GM19397 (cell line): ENCODE results near the gene PGS1.

Experiments used
- ATAC-seq: cut with Tn5 transposase; IDR thresholded peaks from one replicate; pipeline ENCODE4 v1.9.1; 2021; ENCODE audit warnings: mild to moderate bottlenecking, moderate library complexity; ENCODE audit not compliant: unreplicated experiment

The PGS1 gene

GRCh38 chr17:78364436-78365281, 13.8 kb upstream of the PGS1 start:
- no peak for ATAC-seq

GRCh38 chr17:78365561-78366108, 12.8 kb upstream of the PGS1 start:
- ATAC-seq, result no peak

- no peak for ATAC-seq
Measured at GRCh38 chr17:78366109-78366848, 12.2 kb upstream of the PGS1 start.

- no peak for ATAC-seq
Measured at GRCh38 chr17:78367193-78367592, 11.3 kb upstream of the PGS1 start.

GRCh38 chr17:78368348-78368747, 10.1 kb upstream of the PGS1 start:
- ATAC-seq, result no peak

- ATAC-seq, result no peak
Measured at GRCh38 chr17:78368854-78369495, 9.5 kb upstream of the PGS1 start.

- ATAC-seq, result no peak
Measured at GRCh38 chr17:78369791-78370381, 8.6 kb upstream of the PGS1 start.

- ATAC-seq, result no peak
Measured at GRCh38 chr17:78371056-78371455, 7.4 kb upstream of the PGS1 start.

- ATAC-seq, result no peak
Measured at GRCh38 chr17:78372841-78373240, 5.6 kb upstream of the PGS1 start.

GRCh38 chr17:78374189-78374588, 4.3 kb upstream of the PGS1 start:
- no peak for ATAC-seq

GRCh38 chr17:78374631-78375274, 3.7 kb upstream of the PGS1 start:
- no peak for ATAC-seq

- no peak for ATAC-seq
Measured at GRCh38 chr17:78375401-78376151, 2.9 kb upstream of the PGS1 start.

GRCh38 chr17:78376161-78376560, 2.3 kb upstream of the PGS1 start:
- no peak for ATAC-seq

- no peak for ATAC-seq
Measured at GRCh38 chr17:78377858-78378224, 608 bp upstream of the PGS1 start.

GRCh38 chr17:78379131-78379491, 662 bp downstream of the PGS1 start:
- ATAC-seq, result no peak

- ATAC-seq, result no peak
Measured at GRCh38 chr17:78380370-78380769, 1.9 kb downstream of the PGS1 start.

- ATAC-seq, result no peak
Measured at GRCh38 chr17:78381601-78382232, 3.3 kb downstream of the PGS1 start.

GRCh38 chr17:78383725-78384471, 5.4 kb downstream of the PGS1 start:
- no peak for ATAC-seq
